Lung (tissue), 12 donors: ENCODE data around the gene WSCD2. TPM values are rescaled to one million over a fixed set of nuclear protein-coding genes. Genes with fewer than 3 reads are reported as not detected.

Experiments
- ATAC-seq: fragments of 200-7000 bp; cut with Tn5 transposase; one replicate; pipeline ENCODE4 v1.9.1; 2020; ENCODE audit warnings: moderate number of reproducible peaks; ENCODE audit not compliant: insufficient read depth, low FRiP score
- DNase-seq, 3 donors: peaks; one replicate each; pipeline ENCODE4 v3.0.0-alpha.2; 2013 to 2017
- H3K27ac ChIP-seq, 2 donors: one replicate each; pipeline ENCODE4 v1.5.1; 2013; ENCODE audit warnings: mild to moderate bottlenecking in 2 of 2, moderate library complexity in 2 of 2, control low read depth in 1 of 2, inconsistent platforms in 1 of 2, low read depth in 1 of 2, low read length in 1 of 2
- H3K27me3 ChIP-seq, 3 donors: one replicate each; pipeline ENCODE4 v1.5.1; 2013; ENCODE audit warnings: low read length in 2 of 3; ENCODE audit not compliant: control insufficient read depth in 3 of 3, insufficient read depth in 3 of 3
- H3K36me3 ChIP-seq, 4 donors: one replicate each; pipeline ENCODE4 v1.5.1; 2013; ENCODE audit warnings: low read length in 4 of 4, mild to moderate bottlenecking in 1 of 4, moderate library complexity in 1 of 4; ENCODE audit not compliant: control insufficient read depth in 4 of 4, insufficient read depth in 4 of 4
- H3K4me1 ChIP-seq, 5 donors: one replicate each; pipeline ENCODE4 v1.5.1; 2013; ENCODE audit warnings: low read length in 5 of 5, mild to moderate bottlenecking in 2 of 5, moderate library complexity in 1 of 5; ENCODE audit not compliant: control insufficient read depth in 5 of 5, insufficient read depth in 5 of 5
- H3K4me3 ChIP-seq: one replicate; pipeline ENCODE4 v1.5.1; 2013; ENCODE audit warnings: mild to moderate bottlenecking, control low read depth, moderate library complexity
- H3K9ac ChIP-seq, 2 donors: one replicate each; pipeline ENCODE4 v1.5.1; 2013; ENCODE audit warnings: low read length in 2 of 2, control low read depth in 1 of 2; ENCODE audit not compliant: insufficient read depth in 1 of 2
- H3K9me3 ChIP-seq, 4 donors: one replicate each; pipeline ENCODE4 v1.5.1; 2013; ENCODE audit warnings: low read length in 3 of 4, mild to moderate bottlenecking in 1 of 4, moderate library complexity in 1 of 4; ENCODE audit not compliant: control insufficient read depth in 4 of 4, insufficient read depth in 3 of 4
- CTCF ChIP-seq: IDR thresholded peaks from 2 replicates; pipeline ENCODE4 v1.5.1; 2012; ENCODE audit warnings: mild to moderate bottlenecking; ENCODE audit errors: control extremely low read depth, extremely low read depth
- WGBS, 2 donors: extraction: QIAGEN DNeasy Blood & Tissue Kit; methylation state at CpG; one replicate each; pipeline ENCODE4 v1.1.7; 2013; 5-methylcytosine and 5-hydroxymethylcytosine counted together
- polyA plus RNA-seq, 2 donors: library from polyadenylated mRNA; stranded (reverse); fragments of 200-250 nt; gene quantifications; one replicate each; pipeline ENCODE4 v1.2.1, GENCODE V29; 2013
- total RNA-seq, 2 donors: library from RNA; depleted of rRNA in 1 of 2; stranded (reverse); fragments of >200 nt in 1 of 2; gene quantifications; one replicate each; pipeline ENCODE4 v1.2.1, GENCODE V29; 2014 to 2021
- donor health status: control.
- donor health status: control.
- donor health status: Bipolar disorder and iron deficiency.
- donor health status: healthy.
- donor health status: DM: yes; HTN: yes; CAD: no.

Gene WSCD2
- total and polyA plus RNA-seq, 4 donors, result 0.02 to 1.8 (median 0.40) TPM

DNA sequence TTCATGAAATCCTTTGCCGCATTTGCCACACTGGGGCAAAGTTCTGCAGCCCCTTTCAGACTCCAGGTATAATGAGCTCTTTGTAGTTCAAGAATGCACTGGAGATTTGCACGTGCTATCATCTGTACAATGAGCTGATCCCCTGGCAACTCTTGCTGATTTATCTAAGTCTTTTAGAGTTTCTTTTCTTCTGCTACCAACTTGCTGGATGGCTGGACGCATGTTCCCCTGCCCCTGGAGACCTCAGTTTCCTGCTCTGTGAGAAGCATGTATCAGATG is 106.8 kb downstream of the WSCD2 start:
- ATAC-seq (no peak), DNase-seq (no peak)
- 62 to 78% methylated on average over 3 of the region's 3 CpGs for WGBS, 2 donors

GRCh38 chr12:108236366-108236765 is 107.3 kb downstream of the WSCD2 start:
- no peak for TF ChIP-seq CTCF
- ATAC-seq, result no peak
- peaks cover 0 to 3% (median 0%) of the 10 kb centered on the region in 3 donors for H3K27me3 ChIP-seq

More for the DNA sequence above, 106.8 kb downstream of the WSCD2 start:
- Histone ChIP-seq H3K27ac (no peak overlapping the region), H3K4me3 (no peak overlapping the region), H3K9ac (no peak overlapping the region), H3K4me1 (peaks cover 0 to 3% (median 0%) of the 10 kb centered on the region in 5 donors), H3K27me3 (peaks cover 0 to 3% (median 0%) of the 10 kb centered on the region in 3 donors), H3K9me3 (peaks cover 0 to 5% (median 2%) of the 10 kb centered on the region in 4 donors), H3K36me3 (no peaks in the 10 kb centered on the region)
- no peak for TF ChIP-seq CTCF

DNA sequence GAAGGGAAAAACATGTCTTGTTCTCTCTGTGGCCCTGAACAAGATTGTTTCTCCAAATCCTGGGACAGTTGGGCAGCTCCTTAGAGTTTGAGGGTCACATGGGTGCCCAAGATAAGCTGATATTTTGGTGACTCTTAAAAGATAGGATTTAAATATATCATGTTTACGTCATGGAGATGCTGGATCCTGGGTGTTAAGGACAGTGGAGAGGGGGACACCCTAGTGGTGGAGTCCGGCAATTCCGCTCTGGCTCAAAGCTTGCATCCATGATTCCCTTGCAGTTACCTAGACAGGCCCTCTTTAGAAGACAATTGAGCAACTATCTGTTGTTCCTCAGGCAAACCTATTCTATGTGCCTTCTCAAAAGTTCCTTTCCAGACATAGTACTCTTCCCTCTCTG is 108.2 kb downstream of the WSCD2 start:
- 89 to 94% methylated on average over 3 of the region's 3 CpGs for WGBS, 2 donors
- no peak for DNase-seq
- TF ChIP-seq CTCF, result no peak

More at GRCh38 chr12:108236366-108236765, 107.3 kb downstream of the WSCD2 start:
- no peak for DNase-seq
- no peaks in the 10 kb centered on the region for H3K36me3 ChIP-seq
- H3K9me3 ChIP-seq, result peaks cover 0 to 5% (median 2%) of the 10 kb centered on the region in 4 donors
- no peak overlapping the region for H3K9ac ChIP-seq
- H3K27ac ChIP-seq, result no peak overlapping the region
- H3K4me1 ChIP-seq, result peaks cover 0 to 3% (median 0%) of the 10 kb centered on the region in 5 donors
- 97 to 100% methylated on average over 1 of the region's 1 CpG for WGBS, 2 donors
- no peak overlapping the region for H3K4me3 ChIP-seq

GRCh38 chr12:108238474-108238873 is 109.4 kb downstream of the WSCD2 start:
- ATAC-seq, result no peak
- 90 to 96% methylated on average over 3 of the region's 3 CpGs for WGBS, 2 donors

More for the DNA sequence above, 108.2 kb downstream of the WSCD2 start:
- Histone ChIP-seq H3K4me3 (no peak overlapping the region), H3K4me1 (peaks cover 0 to 3% (median 0%) of the 10 kb centered on the region in 5 donors), H3K27me3 (no peaks in the 10 kb centered on the region), H3K9ac (no peak overlapping the region), H3K27ac (no peak overlapping the region), H3K36me3 (no peaks in the 10 kb centered on the region), H3K9me3 (peaks cover 0 to 5% (median 2%) of the 10 kb centered on the region in 4 donors)
- no peak for ATAC-seq

More at GRCh38 chr12:108238474-108238873, 109.4 kb downstream of the WSCD2 start:
- H3K4me3 ChIP-seq, result no peak overlapping the region
- no peak for TF ChIP-seq CTCF
- no peaks in the 10 kb centered on the region for H3K36me3 ChIP-seq
- peaks cover 0 to 3% (median 0%) of the 10 kb centered on the region in 5 donors for H3K4me1 ChIP-seq
- no peak overlapping the region for H3K27ac ChIP-seq
- no peak overlapping the region for H3K9ac ChIP-seq
- H3K27me3 ChIP-seq, result no peaks in the 10 kb centered on the region
- no peak for DNase-seq
- H3K9me3 ChIP-seq, result peaks cover 0 to 5% (median 2%) of the 10 kb centered on the region in 4 donors
